Activated CD4-positive, alpha-beta memory T cell treated with anti-CD3 and anti-CD28 coated beads, Interleukin-2, amount 10 ng/mL, durations not matched to agents 7 days and 5 days (primary cell): ENCODE results near the gene DUSP22. TPM values are rescaled to one million over a fixed set of nuclear protein-coding genes. Genes with fewer than 3 reads are reported as not detected.

Experiments
- CTCF ChIA-PET: fragments of 350-600 bp; sonication (Branson Sonifier 250); formaldehyde crosslinking; loops from one replicate; lab custom pipeline; 2021; ENCODE audit warnings: antibody characterized with exemption, inconsistent platforms; lab: Charles Lee
- POLR2A ChIA-PET: fragments of 350-600 bp; sonication (Branson Sonifier 250); formaldehyde crosslinking; loops from one replicate; lab custom pipeline; 2021; ENCODE audit warnings: antibody characterized with exemption; lab: Charles Lee
- DNase-seq: peaks from one replicate; pipeline ENCODE4 v3.0.0-alpha.2; 2020
- H3K27ac Mint-ChIP-seq: one replicate; pipeline ENCODE4 v1.8.0; 2021; ENCODE audit warnings: mild to moderate bottlenecking, mixed read lengths
- H3K27me3 Mint-ChIP-seq: one replicate; pipeline ENCODE4 v1.8.0; 2021; ENCODE audit warnings: mixed read lengths
- H3K36me3 Mint-ChIP-seq: one replicate; pipeline ENCODE4 v1.8.0; 2021; ENCODE audit warnings: low read depth, mixed read lengths
- H3K4me1 Mint-ChIP-seq: one replicate; pipeline ENCODE4 v1.8.0; 2021; ENCODE audit warnings: mixed read lengths
- H3K4me3 Mint-ChIP-seq: one replicate; pipeline ENCODE4 v1.8.0; 2021; ENCODE audit warnings: mild to moderate bottlenecking, mixed read lengths
- H3K9me3 Mint-ChIP-seq: one replicate; pipeline ENCODE4 v1.8.0; 2021; ENCODE audit warnings: mixed read lengths
- total RNA-seq, 2 experiments: library from RNA; stranded (reverse); gene quantifications; one replicate each; pipeline ENCODE4 v1.2.3, GENCODE V29; 2021

Gene DUSP22
- total RNA-seq, 2 experiments from 2014 or later = 36.3 to 41.5 TPM

DNA sequence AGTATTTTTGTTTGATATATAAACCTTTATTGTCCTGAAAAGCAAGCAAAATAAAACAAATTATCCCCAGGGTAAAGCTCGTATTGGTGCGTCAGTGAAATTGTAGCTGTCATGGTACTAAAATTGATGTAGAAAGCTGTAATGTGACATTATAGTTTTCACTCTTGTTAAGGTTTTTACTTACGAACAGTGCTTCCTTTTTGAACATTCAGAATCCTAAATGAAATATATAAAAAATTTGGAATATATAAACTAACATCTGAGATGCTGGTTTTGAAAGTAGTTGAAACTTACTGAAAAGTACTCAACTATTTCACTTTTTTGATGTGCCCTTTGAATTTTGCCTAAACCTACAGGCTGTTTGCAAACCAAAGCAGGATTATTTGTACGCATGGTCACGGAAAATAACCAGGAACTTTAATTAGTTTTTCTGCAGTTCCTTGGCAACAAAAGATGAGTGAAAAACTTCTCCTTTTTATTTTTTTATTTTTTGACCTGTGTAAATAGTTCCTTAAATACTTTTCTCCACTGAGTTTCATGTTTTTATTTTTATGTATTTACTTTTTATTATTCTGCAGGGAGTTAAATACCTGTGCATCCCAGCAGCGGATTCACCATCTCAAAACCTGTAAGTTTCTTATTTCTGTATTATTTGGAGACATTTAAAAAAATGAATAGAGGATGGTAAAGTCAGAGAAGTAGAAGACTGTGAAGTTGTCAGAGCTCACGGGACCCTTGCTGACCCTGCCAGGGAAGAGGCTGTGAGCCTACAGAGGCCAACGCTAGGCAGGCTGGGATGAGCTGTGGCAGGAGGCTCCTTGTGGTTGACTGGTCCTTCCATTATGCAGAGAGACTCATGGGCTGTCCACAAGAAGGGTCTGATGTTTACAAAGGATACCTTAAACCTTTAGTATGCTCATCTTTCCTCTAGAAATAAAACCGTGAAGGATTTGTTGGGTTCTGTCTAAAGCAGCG lies 42.5 kb downstream of the DUSP22 start:
- Mint-ChIP-seq H3K27ac (no peak overlapping the region), H3K36me3 (peaks cover 8% of the 10 kb centered on the region), H3K4me3 (no peak overlapping the region), H3K27me3 (no peaks in the 10 kb centered on the region), H3K9me3 (no peaks in the 10 kb centered on the region), H3K4me1 (peaks cover 45% of the 10 kb centered on the region)
- DNase-seq = no peak
- POLR2A ChIA-PET = no interaction called here
- CTCF ChIA-PET = interaction anchor here (0.5 kb wide), 1 partner anchor 40 kb away, joined by 5 read pairs; no protein-coding TSS in a partner anchor

DNA sequence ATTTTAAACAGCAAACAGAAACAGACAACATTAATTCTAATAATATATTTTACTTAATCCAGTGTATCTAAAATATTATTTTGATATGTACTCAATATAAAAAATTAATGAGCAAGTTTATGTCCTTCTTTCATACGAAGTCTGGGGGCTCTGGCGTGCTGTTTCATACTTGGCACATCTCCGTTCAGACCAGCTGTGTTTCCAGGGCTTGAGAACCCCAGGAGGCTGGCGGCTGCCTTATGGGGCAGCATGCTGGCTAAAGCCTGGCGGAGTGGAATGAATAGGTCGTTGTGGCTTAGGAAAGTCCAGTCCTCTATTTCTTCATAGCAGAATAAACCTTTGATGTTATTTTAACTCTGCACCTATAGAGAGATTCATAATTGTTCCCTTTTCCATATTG lies 43.3 kb downstream of the DUSP22 start:
- CTCF ChIA-PET = interaction anchor here (0.5 kb wide), 1 partner anchor 40 kb away, joined by 5 read pairs; no protein-coding TSS in a partner anchor
- POLR2A ChIA-PET = no interaction called here
- Mint-ChIP-seq H3K27ac (no peak overlapping the region), H3K36me3 (peaks cover 8% of the 10 kb centered on the region), H3K4me3 (no peak overlapping the region), H3K4me1 (peaks cover 51% of the 10 kb centered on the region), H3K9me3 (no peaks in the 10 kb centered on the region), H3K27me3 (no peaks in the 10 kb centered on the region)
- no peak for DNase-seq

DNA sequence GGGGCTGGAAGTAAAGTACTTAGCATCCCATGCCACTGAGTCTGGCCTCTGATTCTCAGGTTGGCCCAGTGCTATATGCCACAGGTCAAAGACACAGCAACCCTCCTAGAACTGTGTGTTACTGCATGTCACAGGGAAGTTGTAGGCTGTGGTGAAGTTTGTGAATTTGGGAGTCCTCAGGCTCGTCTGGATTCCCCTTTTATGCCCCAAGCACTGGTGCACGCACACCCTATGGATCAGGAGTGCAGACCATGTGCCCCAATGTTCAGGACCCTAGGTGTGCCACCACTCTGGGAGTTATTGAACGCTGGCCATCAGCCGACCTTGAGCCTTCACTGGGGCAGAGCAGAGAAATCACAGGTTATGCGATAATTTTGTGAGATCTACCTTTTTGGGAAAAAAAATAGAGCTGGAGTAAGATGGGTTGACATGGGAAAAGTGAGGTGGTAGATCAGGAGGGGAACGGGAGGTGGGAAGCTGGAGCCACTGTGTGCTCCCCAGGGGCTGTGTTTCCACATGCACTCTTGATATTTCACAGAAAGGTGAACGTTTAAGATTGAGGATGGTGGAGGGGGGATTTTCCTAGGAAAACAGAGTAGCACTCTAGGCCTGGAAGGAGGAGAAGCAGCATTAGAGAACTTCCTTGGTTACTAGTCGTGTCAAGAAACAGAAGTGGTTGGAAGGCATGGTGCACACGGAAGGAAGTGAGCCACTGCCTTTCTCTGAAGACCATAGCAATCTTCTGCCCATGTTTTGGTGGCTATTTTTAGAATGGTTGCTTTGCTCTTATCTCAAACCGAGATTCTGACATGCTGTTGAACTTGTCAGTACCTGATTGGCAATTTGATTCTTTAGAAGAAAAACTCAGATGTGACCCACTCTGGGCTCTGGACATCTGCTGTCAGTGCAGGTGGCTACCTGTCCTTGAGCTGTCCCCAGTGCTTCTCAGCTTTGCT lies 44.1 kb downstream of the DUSP22 start:
- DNase-seq = peak; percentile 29
- peaks cover 12% of the 10 kb centered on the region for H3K36me3 Mint-ChIP-seq
- no peaks in the 10 kb centered on the region for H3K9me3 Mint-ChIP-seq
- ChIA-PET POLR2A (interaction anchor here (0.7 to 3.5 kb wide), 4 partner anchors 43 to 59 kb away, joined by 3 to 21 read pairs (median 12); partner anchors contain the start of genes DUSP22 and IRF4), CTCF (interaction anchor here (0.6 kb wide), 1 partner anchor 24 kb away, joined by 4 read pairs; no protein-coding TSS in a partner anchor)
- no peaks in the 10 kb centered on the region for H3K27me3 Mint-ChIP-seq
- peak overlapping the region; percentile 71 for H3K27ac Mint-ChIP-seq
- no peak overlapping the region for H3K4me3 Mint-ChIP-seq
- peaks cover 55% of the 10 kb centered on the region for H3K4me1 Mint-ChIP-seq

DNA sequence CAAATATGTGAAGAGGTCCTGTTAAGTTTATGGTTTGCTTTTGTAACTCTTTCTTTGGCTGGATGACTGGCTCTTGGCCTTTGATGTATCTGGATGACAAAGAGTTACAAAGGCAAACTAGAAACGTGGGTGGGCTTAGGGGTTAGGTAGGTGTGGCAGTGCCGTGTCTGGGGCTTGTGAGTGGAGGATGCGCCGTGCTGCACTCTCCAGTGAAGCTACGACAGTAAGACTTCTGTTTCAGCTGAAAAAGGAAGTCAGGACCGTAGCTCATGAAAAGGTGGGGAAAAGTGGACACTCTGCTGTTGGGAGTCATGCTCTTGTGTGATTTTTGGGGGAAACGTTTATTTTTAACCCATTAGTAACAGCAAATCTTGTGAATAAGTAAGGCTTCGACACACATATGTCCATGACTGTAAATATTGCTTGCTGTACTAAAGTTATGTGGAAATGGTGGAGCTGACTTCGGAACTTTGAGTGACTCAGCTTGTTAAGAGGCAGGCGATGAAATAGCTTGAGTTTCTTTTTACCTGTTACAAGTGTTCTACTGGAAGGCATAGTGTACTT lies 45.6 kb downstream of the DUSP22 start:
- no peak overlapping the region for H3K4me3 Mint-ChIP-seq
- H3K27me3 Mint-ChIP-seq = no peaks in the 10 kb centered on the region
- no peak for DNase-seq
- peaks cover 16% of the 10 kb centered on the region for H3K36me3 Mint-ChIP-seq
- H3K9me3 Mint-ChIP-seq = no peaks in the 10 kb centered on the region
- no peak overlapping the region for H3K27ac Mint-ChIP-seq
- H3K4me1 Mint-ChIP-seq = peaks cover 62% of the 10 kb centered on the region
- POLR2A ChIA-PET = interaction anchor here (0.9 to 3.5 kb wide), 5 partner anchors 45 to 122 kb away, joined by 5 to 21 read pairs (median 12); partner anchors contain the start of genes DUSP22 and IRF4
- CTCF ChIA-PET = interaction anchor here (0.9 to 2.2 kb wide), 3 partner anchors 53 to 149 kb away, joined by 3 to 9 read pairs (median 3); partner anchors contain the start of gene IRF4

DNA sequence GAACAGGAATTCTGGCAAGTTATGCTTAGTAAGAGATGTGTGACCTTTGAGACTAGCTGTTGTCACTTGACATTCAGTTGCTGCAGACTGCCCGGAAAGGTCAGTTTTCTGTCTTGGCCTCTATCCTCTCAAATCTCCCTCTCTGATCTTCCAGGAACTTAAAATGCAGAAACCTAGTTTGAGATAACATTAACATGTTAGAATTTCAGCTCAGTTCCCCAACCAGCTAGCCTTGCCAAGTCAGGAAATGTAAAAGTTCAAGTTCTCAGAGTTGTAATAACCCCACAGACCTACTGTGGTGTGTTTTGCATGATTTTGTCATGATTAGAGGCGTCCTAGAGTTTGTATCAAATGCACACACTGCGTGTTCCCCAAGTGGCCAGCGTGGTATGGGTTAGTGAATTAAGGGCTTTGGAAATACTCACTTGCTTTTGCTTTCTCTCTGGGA lies 46.6 kb downstream of the DUSP22 start:
- DNase-seq = peak; percentile 44
- Mint-ChIP-seq H3K4me3 (peak overlapping the region; percentile 9), H3K4me1 (peaks cover 60% of the 10 kb centered on the region), H3K27ac (peak overlapping the region; percentile 56), H3K27me3 (no peaks in the 10 kb centered on the region), H3K9me3 (no peaks in the 10 kb centered on the region), H3K36me3 (peaks cover 16% of the 10 kb centered on the region)
- POLR2A ChIA-PET = interaction anchor here (0.9 to 3.5 kb wide), 8 partner anchors 11 to 147 kb away, joined by 3 to 21 read pairs (median 6); partner anchors contain the start of genes DUSP22 and IRF4
- CTCF ChIA-PET = interaction anchor here (0.9 to 2.2 kb wide), 5 partner anchors 11 to 150 kb away, joined by 3 to 9 read pairs (median 3); partner anchors contain the start of genes DUSP22 and IRF4

DNA sequence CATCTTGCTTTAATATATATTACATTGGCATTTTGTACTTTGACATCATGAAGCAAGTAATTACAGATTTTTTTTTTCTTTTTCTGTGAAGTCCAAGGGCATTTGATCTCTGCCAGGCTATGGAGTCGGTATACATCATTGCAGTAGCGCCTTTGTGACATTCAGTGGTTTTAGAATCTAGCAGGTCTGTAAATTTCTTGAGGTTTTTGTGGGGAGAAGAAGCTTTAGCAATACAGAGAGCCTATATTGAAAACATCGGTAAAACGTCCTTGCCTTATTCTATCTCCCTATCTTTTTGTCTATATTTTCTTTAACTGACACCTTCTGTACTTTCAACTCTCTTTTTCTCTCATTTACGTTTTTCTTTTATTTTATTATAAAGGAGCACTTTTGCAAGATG lies 47.2 kb downstream of the DUSP22 start:
- no peaks in the 10 kb centered on the region for H3K9me3 Mint-ChIP-seq
- no peak overlapping the region for H3K4me3 Mint-ChIP-seq

DNA sequence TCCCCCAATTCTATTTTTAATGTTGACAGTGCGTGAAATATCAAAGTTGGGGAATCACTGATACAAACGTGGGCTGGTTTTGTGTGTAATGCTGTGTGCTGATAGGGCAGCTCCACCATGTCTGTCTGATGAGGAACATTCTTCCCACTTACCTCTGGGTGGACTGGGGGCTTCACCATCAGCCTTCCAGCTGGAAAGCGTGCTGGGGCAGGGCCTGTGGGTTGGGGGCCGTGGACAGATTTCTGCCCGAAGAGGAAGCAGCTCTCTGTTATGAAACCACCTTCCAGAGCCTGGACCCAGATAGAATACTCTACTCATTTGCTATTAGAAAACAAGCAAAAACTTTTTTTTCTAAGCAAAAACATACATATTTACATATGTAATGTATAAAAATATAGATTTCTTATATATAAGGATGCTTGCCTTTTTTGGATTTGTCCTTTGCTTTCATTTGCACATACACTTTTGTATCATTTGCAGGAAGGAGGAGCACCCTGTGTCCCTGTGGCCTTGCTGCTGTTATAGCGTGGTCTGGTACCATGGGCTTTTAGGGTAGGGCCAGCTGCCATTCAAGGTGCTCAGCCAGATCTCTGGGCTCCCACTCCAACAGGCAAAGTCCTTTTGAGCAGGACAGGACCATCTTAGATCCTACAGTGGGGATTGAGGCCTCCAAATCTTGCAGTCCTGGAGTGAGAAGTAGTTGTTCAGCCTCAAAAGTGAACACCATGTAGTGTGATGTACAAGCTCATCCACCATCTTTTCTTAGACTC lies 48.1 kb downstream of the DUSP22 start:
- no peaks in the 10 kb centered on the region for H3K9me3 Mint-ChIP-seq
- no peaks in the 10 kb centered on the region for H3K27me3 Mint-ChIP-seq
- no peak overlapping the region for H3K4me3 Mint-ChIP-seq
- peak overlapping the region; percentile 62 for H3K27ac Mint-ChIP-seq
- ChIA-PET CTCF (interaction anchor here (1.4 to 2.8 kb wide), 3 partner anchors 50 to 151 kb away, joined by 3 to 13 read pairs (median 9); partner anchors contain the start of gene IRF4), POLR2A (interaction anchor here (1.2 to 3.5 kb wide), 6 partner anchors 12 to 117 kb away, joined by 4 to 21 read pairs (median 5); partner anchors contain the start of genes DUSP22 and IRF4)
- H3K4me1 Mint-ChIP-seq = peaks cover 58% of the 10 kb centered on the region
- peaks cover 16% of the 10 kb centered on the region for H3K36me3 Mint-ChIP-seq
- no peak for DNase-seq

More for the DNA sequence above, 47.2 kb downstream of the DUSP22 start:
- CTCF ChIA-PET = interaction anchor here (1.1 to 2.8 kb wide), 4 partner anchors 11 to 150 kb away, joined by 3 to 13 read pairs (median 6); partner anchors contain the start of genes DUSP22 and IRF4
- peaks cover 16% of the 10 kb centered on the region for H3K36me3 Mint-ChIP-seq
- peak overlapping the region; percentile 62 for H3K27ac Mint-ChIP-seq
- H3K27me3 Mint-ChIP-seq = no peaks in the 10 kb centered on the region
- no peak for DNase-seq
- peaks cover 58% of the 10 kb centered on the region for H3K4me1 Mint-ChIP-seq
- POLR2A ChIA-PET = interaction anchor here (1.0 to 3.5 kb wide), 8 partner anchors 11 to 118 kb away, joined by 3 to 21 read pairs (median 5); partner anchors contain the start of genes DUSP22 and IRF4

DNA sequence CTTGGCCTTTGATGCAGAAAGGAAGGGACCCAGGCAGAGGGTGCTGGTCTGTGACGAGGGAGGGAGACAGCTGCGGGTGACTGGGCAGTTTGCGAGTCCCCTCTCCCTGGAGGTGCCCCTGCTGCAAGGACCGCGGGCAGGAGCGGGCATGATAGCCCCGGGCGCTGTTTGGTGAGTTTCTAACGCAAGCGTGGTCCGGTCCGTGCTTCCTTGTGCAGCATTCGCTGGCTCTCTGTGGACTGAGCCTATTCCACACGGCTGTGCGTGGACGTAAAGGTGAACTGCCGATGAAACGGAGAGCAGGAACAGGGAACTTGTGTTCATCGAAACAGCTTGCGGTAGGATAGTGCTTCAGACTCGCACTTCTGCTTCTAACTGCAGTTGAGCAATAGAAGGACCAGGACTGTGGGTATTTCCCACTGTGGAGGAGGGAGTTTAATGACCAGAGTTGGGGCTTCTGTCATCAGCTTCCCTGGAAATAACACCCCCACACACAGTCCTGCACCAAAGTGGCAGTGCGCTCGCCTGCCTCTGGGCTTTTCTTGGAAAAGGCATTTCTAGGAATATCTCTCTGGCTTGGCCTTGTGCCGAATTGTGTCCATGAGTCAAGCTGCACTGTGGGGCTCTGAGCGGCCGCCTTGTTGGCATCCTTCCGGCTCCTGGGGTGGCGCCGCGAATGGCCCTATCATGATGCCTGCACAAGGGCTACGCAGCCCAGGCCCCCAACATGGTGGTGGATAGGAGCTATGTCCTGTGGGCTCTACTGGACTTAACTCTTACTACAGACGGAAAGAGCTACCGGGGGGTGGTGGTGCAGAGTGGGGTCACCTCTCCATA lies 48.9 kb downstream of the DUSP22 start:
- no peak for DNase-seq
- H3K27ac Mint-ChIP-seq = no peak overlapping the region
- no peak overlapping the region for H3K4me3 Mint-ChIP-seq
- CTCF ChIA-PET = interaction anchor here (1.4 to 2.8 kb wide), 2 partner anchors 125 to 152 kb away, joined by 3 to 13 read pairs; no protein-coding TSS in a partner anchor
- H3K9me3 Mint-ChIP-seq = no peaks in the 10 kb centered on the region
- H3K36me3 Mint-ChIP-seq = peaks cover 18% of the 10 kb centered on the region
- POLR2A ChIA-PET = interaction anchor here (1.1 kb wide), 1 partner anchor 48 kb away, joined by 5 read pairs; no protein-coding TSS in a partner anchor
- no peaks in the 10 kb centered on the region for H3K27me3 Mint-ChIP-seq
- peaks cover 53% of the 10 kb centered on the region for H3K4me1 Mint-ChIP-seq

DNA sequence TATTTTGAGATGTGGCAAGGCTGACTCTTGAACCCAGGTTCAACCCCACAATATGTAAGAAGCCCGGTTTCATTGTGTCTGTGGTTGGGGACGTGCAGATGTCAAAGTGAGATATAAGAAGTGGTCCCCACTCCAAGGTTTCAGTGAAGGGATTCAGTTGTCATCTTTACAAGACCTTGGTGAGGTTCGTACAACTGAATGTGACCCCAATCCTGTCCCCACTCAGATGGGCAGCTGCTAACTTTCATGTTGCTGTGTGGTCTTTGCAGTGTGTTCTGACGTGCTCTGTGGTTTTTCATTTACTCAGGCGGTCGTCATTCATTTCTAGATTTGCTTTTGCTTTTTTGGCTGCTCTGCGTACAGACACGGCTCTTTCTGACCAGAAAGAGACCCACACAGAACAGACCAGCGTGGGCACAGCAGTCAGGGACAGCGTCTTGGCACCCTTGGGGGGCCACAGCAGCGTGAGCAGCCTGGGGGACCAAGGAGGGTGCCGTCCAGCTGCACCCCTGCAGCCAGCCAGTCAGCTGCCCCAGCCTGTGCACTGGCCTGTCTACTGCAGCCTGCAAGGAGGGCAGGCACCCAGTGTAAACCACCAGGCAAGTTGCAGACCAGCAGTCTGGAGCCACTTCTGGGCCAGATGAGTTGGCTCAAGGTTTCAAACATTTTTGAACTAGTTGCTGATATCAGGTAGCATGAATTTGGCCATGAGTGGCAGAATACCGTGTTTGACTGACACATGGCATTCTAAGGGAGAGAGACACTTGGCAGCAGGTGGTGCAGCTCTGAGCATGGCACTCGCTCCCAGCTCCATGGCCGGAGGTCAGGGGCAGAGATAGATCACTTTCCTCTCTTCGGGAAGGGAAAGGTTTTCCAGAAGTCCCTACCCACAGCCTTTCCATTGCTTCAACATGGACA lies 49.9 kb downstream of the DUSP22 start:
- H3K4me1 Mint-ChIP-seq = peaks cover 44% of the 10 kb centered on the region
- H3K27me3 Mint-ChIP-seq = no peaks in the 10 kb centered on the region
- H3K4me3 Mint-ChIP-seq = no peak overlapping the region
- no peak overlapping the region for H3K27ac Mint-ChIP-seq
- H3K9me3 Mint-ChIP-seq = no peaks in the 10 kb centered on the region
- no peak for DNase-seq
- ChIA-PET POLR2A (interaction anchor here (1.1 kb wide), 1 partner anchor 49 kb away, joined by 5 read pairs; no protein-coding TSS in a partner anchor), CTCF (interaction anchor here (1.4 to 2.8 kb wide), 2 partner anchors 126 to 153 kb away, joined by 3 to 13 read pairs; no protein-coding TSS in a partner anchor)
- H3K36me3 Mint-ChIP-seq = peaks cover 14% of the 10 kb centered on the region
